HCT116 (cell line): Measurements from ENCODE around the gene FAXDC2. TPM values are rescaled to one million over a fixed set of nuclear protein-coding genes. Genes with fewer than 3 reads are reported as not detected.

Experiments
- ATAC-seq: fragments of 200-7000 bp; cut with Tn5 transposase; 2 replicates; pipeline ENCODE4 v1.9.1; 2020; ENCODE audit warnings: mild to moderate bottlenecking, moderate library complexity
- BruUV-seq: library from RNA; stranded (reverse); fragments of 400-500 nt; replicated peaks from 2 replicates; lab custom pipeline; 2021; lab: Mats Ljungman, UMichigan
- CTCF ChIA-PET: fragments of 300-600 bp; sonication (Branson Sonifier 250); formaldehyde crosslinking; loops from one replicate; lab custom pipeline; 2021; ENCODE audit warnings: antibody characterized with exemption; lab: Charles Lee
- POLR2A ChIA-PET: fragments of 300-600, 350-600 bp; sonication (Branson Sonifier 250); formaldehyde crosslinking; loops from one replicate; lab custom pipeline; 2021; ENCODE audit warnings: antibody characterized with exemption; lab: Charles Lee
- RAD21 ChIA-PET, 2 experiments: fragments of 300-600 bp; sonication (Branson Sonifier 250); formaldehyde crosslinking; loops; one replicate each; lab custom pipeline; 2023; ENCODE audit warnings: low total read pairs in 2 of 2; ENCODE audit not compliant: uncharacterized antibody in 2 of 2, unreplicated experiment in 2 of 2, low non-redundant PET in 1 of 2; lab: Charles Lee
- DNase-seq: peaks from one replicate; pipeline ENCODE4 v3.0.0-alpha.2; 2010; ENCODE audit warnings: low read depth, low spot score
- H2AFZ ChIP-seq: fragments of 200-600 bp; shearing (Covaris generic), sonication (generic); 2 replicates; pipeline ENCODE4 v1.6.1; 2017; ENCODE audit warnings: low read depth, mixed run types, mixed read lengths, antibody characterized with exemption, low read length; ENCODE audit not compliant: poor library complexity, severe bottlenecking
- H3K27ac ChIP-seq: 2 replicates; pipeline ENCODE4 v1.5.1; 2012; ENCODE audit warnings: low read depth, low read length
- H3K27me3 ChIP-seq: fragments of 200-600 bp; sonication (generic); 2 replicates; pipeline ENCODE4 v1.6.1; 2016; ENCODE audit warnings: mixed run types, low read length, mixed read lengths; ENCODE audit not compliant: insufficient read depth
- H3K36me3 ChIP-seq, 2 experiments: fragments of 200-500 bp in 1 of 2; fragments of 200-600 bp in 1 of 2; sonication (Bioruptor generic) in 1 of 2; sonication (generic) in 1 of 2; 2 replicates each; pipeline versions ENCODE4 v1.5.1 to v1.6.1; 2014 to 2016; ENCODE audit warnings: low read length in 2 of 2, inconsistent platforms in 1 of 2, mixed read lengths in 1 of 2, mixed run types in 1 of 2; ENCODE audit not compliant: insufficient read depth in 2 of 2, control insufficient read depth in 1 of 2
- H3K4me1 ChIP-seq, 2 experiments: fragments of 200-600 bp in 1 of 2; sonication (generic) in 1 of 2; 2 replicates each; pipeline versions ENCODE4 v1.5.1 to v1.6.1; 2012 to 2017; ENCODE audit warnings: low read length in 2 of 2, inconsistent platforms in 1 of 2, mild to moderate bottlenecking in 1 of 2, mixed read lengths in 1 of 2, mixed run types in 1 of 2, moderate library complexity in 1 of 2; ENCODE audit not compliant: insufficient read depth in 2 of 2, control insufficient read depth in 1 of 2
- H3K4me2 ChIP-seq: fragments of 200-600 bp; sonication (generic); 2 replicates; pipeline ENCODE4 v1.6.1; 2017; ENCODE audit warnings: mixed run types, low read length, mixed read lengths
- H3K4me3 ChIP-seq, 2 experiments: fragments of 200-600 bp in 1 of 2; sonication (generic) in 1 of 2; replicated peaks in 1 of 2; 2 replicates each; pipeline ENCODE4 v1.5.1; 2011 to 2016; ENCODE audit warnings: low read length in 2 of 2, control low read depth in 1 of 2, low read depth in 1 of 2, mild to moderate bottlenecking in 1 of 2, mixed read lengths in 1 of 2, mixed run types in 1 of 2
- H3K79me2 ChIP-seq: fragments of 200-600 bp; sonication (generic); 2 replicates; pipeline ENCODE4 v1.6.1; 2017; ENCODE audit warnings: mild to moderate bottlenecking, mixed run types, low read length, moderate library complexity, mixed read lengths; ENCODE audit not compliant: insufficient read depth
- H3K9ac ChIP-seq: fragments of 200-600 bp; sonication (generic); 2 replicates; pipeline ENCODE4 v1.6.1; 2016; ENCODE audit warnings: low read length, mixed read lengths
- H3K9me2 ChIP-seq: fragments of 200-600 bp; sonication (generic), shearing (Covaris generic); 2 replicates; pipeline ENCODE4 v1.6.1; 2017; ENCODE audit warnings: mixed run types, mild to moderate bottlenecking, moderate library complexity; ENCODE audit not compliant: insufficient read depth
- H3K9me3 ChIP-seq, 2 experiments: fragments of 200-500 bp in 1 of 2; fragments of 200-600 bp in 1 of 2; sonication (Bioruptor generic) in 1 of 2; sonication (generic) in 1 of 2; 2 replicates each; pipeline ENCODE4 v1.6.1; 2014 to 2017; ENCODE audit warnings: low read length in 2 of 2, mixed read lengths in 2 of 2, inconsistent platforms in 1 of 2, low read depth in 1 of 2, mild to moderate bottlenecking in 1 of 2, mixed run types in 1 of 2, moderate library complexity in 1 of 2; ENCODE audit not compliant: control insufficient read depth in 1 of 2, insufficient read depth in 1 of 2
- H4K20me1 ChIP-seq: fragments of 200-600 bp; sonication (generic), shearing (Covaris generic); 2 replicates; pipeline ENCODE4 v1.6.1; 2017; ENCODE audit warnings: mixed run types, mild to moderate bottlenecking, moderate library complexity; ENCODE audit not compliant: insufficient read depth
- CBX3 ChIP-seq: IDR thresholded peaks from 2 replicates; pipeline ENCODE4 v1.6.1; 2012; ENCODE audit warnings: low read depth
- CEBPB ChIP-seq: IDR thresholded peaks from 2 replicates; pipeline ENCODE4 v1.6.1; 2012; ENCODE audit warnings: low read depth
- EGR1 ChIP-seq: IDR thresholded peaks from 2 replicates; pipeline ENCODE4 v1.6.1; 2012; ENCODE audit warnings: low read depth
- ELF1 ChIP-seq: IDR thresholded peaks from 2 replicates; pipeline ENCODE4 v1.6.1; 2012; ENCODE audit warnings: low read depth, borderline replicate concordance
- EZH2 ChIP-seq: fragments of 200-600 bp; sonication (generic); IDR thresholded peaks from 2 replicates; pipeline ENCODE4 v1.6.1; 2017; ENCODE audit warnings: antibody characterized with exemption, mixed run types
- FOSL1 ChIP-seq: IDR thresholded peaks from 2 replicates; pipeline ENCODE4 v1.6.1; 2012; ENCODE audit warnings: low read depth
- MAX ChIP-seq: IDR thresholded peaks from 2 replicates; pipeline ENCODE4 v1.6.1; 2012
- POLR2A ChIP-seq: IDR thresholded peaks from 2 replicates; pipeline ENCODE4 v1.7.0; 2011; ENCODE audit warnings: borderline replicate concordance; ENCODE audit not compliant: insufficient read depth, insufficient read length; ENCODE audit errors: extremely low read depth
- POLR2AphosphoS5 ChIP-seq: IDR thresholded peaks from 2 replicates; pipeline ENCODE4 v1.6.1; 2011; ENCODE audit warnings: mild to moderate bottlenecking, low read depth, low read length, moderate library complexity
- RAD21 ChIP-seq: IDR thresholded peaks from 2 replicates; pipeline ENCODE4 v1.6.1; 2012; ENCODE audit warnings: low read depth, mild to moderate bottlenecking
- SP1 ChIP-seq: IDR thresholded peaks from 2 replicates; pipeline ENCODE4 v1.6.1; 2012; ENCODE audit warnings: low read depth
- SRF ChIP-seq: IDR thresholded peaks from 2 replicates; pipeline ENCODE4 v1.6.1; 2012; ENCODE audit warnings: low read depth
- TCF7L2 ChIP-seq: IDR thresholded peaks from 2 replicates; pipeline ENCODE4 v1.7.0; 2011; ENCODE audit warnings: borderline replicate concordance, inconsistent platforms; ENCODE audit not compliant: insufficient read depth, insufficient read length; ENCODE audit errors: extremely low read depth
- ZBTB33 ChIP-seq: IDR thresholded peaks from 2 replicates; pipeline ENCODE4 v1.6.1; 2011; ENCODE audit warnings: mild to moderate bottlenecking, low read length, moderate library complexity; ENCODE audit not compliant: insufficient replicate concordance; ENCODE audit errors: extremely low read depth
- ZFX ChIP-seq: fragments of 450-650 bp; IDR thresholded peaks from 2 replicates; pipeline ENCODE4 v1.6.1; 2017
- ZNF274 ChIP-seq: fragments of 200-500 bp; sonication (Bioruptor generic); IDR thresholded peaks from 2 replicates; pipeline ENCODE4 v1.6.1; 2014; ENCODE audit warnings: mild to moderate bottlenecking, low read depth, low read length, inconsistent platforms
- intact Hi-C: fragments of 100-400 bp; cut with micrococcal nuclease; formaldehyde crosslinking; loops from 2 replicates; pipeline ENCODE4 v1.10.0; 2022
- total RNA-seq: library from RNA; stranded (reverse); gene quantifications from one replicate; pipeline ENCODE4 v1.2.1, GENCODE V29; 2021; ENCODE audit not compliant: unreplicated experiment
- TF ChIP-seq, protein P1 (sequence below), 3 experiments: fragments of 200-600 bp in 1 of 3; sonication (generic) in 1 of 3; IDR thresholded peaks in 2 of 3; conservative IDR thresholded peaks in 1 of 3; 2 replicates each; pipeline ENCODE4 v1.5.1; 2012 to 2017; ENCODE audit warnings: low read depth in 2 of 3, low read length in 2 of 3, antibody characterized with exemption in 1 of 3, borderline replicate concordance in 1 of 3, control low read depth in 1 of 3, mild to moderate bottlenecking in 1 of 3, mixed read lengths in 1 of 3, mixed run types in 1 of 3, moderate library complexity in 1 of 3; ENCODE audit not compliant: insufficient read depth in 1 of 3

FAXDC2 gene
- total RNA-seq, 1 experiment from 2014 or later, result 0.22 TPM

DNA sequence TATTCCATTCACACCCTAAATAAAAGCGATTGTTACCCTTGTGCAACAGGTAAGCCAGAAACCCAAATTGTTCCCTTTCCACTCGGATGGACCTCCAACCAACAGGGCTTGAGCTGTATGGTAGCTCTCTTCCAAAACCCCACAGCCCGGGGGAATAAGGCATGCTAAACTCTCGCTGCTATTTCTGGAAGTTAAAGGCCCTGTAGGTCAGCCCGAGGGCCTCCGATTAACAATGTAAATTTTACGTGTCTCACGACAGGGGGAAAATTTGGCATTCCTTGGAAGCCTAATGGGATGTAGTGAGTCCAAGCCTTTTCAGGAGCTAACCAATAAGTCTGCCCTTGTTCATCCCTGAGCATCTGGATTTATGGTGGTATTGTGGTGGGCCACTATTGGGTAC is 34.0 kb upstream of the FAXDC2 start:
- DNase-seq (no peak), ATAC-seq (no peak)
- no peaks in the 10 kb centered on the region for H4K20me1 ChIP-seq
- no peaks in the 10 kb centered on the region for H3K79me2 ChIP-seq
- H3K27me3 ChIP-seq, result no peaks in the 10 kb centered on the region
- no peak overlapping the region for H3K27ac ChIP-seq
- BruUV-seq, result TSS peak; percentile 8
- H3K9me3 ChIP-seq, result peaks cover 5 to 16% of the 10 kb centered on the region in 2 experiments; a peak in 3 of 4 replicates
- no peak overlapping the region for H3K9ac ChIP-seq
- H3K4me2 ChIP-seq, result no peak overlapping the region
- no peaks in the 10 kb centered on the region for H3K9me2 ChIP-seq
- H3K4me1 ChIP-seq, result no peaks in the 10 kb centered on the region
- RAD21 ChIA-PET, result no interaction called here
- CTCF ChIA-PET, result no interaction called here
- TF ChIP-seq TCF7L2 (no peak), ZNF274 (no peak), RAD21 (no peak), SRF (no peak), EZH2 (no peak), POLR2AphosphoS5 (no peak), MAX (no peak), ZBTB33 (no peak), SP1 (no peak), CBX3 (no peak), CEBPB (no peak), FOSL1 (no peak), ELF1 (no peak), ZFX (no peak), POLR2A (no peak), EGR1 (no peak)
- TF ChIP-seq, protein P1, sequence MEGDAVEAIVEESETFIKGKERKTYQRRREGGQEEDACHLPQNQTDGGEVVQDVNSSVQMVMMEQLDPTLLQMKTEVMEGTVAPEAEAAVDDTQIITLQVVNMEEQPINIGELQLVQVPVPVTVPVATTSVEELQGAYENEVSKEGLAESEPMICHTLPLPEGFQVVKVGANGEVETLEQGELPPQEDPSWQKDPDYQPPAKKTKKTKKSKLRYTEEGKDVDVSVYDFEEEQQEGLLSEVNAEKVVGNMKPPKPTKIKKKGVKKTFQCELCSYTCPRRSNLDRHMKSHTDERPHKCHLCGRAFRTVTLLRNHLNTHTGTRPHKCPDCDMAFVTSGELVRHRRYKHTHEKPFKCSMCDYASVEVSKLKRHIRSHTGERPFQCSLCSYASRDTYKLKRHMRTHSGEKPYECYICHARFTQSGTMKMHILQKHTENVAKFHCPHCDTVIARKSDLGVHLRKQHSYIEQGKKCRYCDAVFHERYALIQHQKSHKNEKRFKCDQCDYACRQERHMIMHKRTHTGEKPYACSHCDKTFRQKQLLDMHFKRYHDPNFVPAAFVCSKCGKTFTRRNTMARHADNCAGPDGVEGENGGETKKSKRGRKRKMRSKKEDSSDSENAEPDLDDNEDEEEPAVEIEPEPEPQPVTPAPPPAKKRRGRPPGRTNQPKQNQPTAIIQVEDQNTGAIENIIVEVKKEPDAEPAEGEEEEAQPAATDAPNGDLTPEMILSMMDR (IDR thresholded peaks at IDR 0.05 in 2 of 3, conservative IDR thresholded peaks at IDR 0.05 in 1 of 3; ENCODE audit: borderline replicate concordance in 1 of 3, insufficient read depth in 1 of 3, low read depth in 2 of 3, low read length in 2 of 3), result no peak
- peaks cover 19 to 45% of the 10 kb centered on the region in 2 experiments; a peak in 3 of 4 replicates for H3K36me3 ChIP-seq
- intact Hi-C loops, result no loop called here
- H2AFZ ChIP-seq, result no peak overlapping the region
- POLR2A ChIA-PET, result no interaction called here
- no peak overlapping the region for H3K4me3 ChIP-seq
